Fibroblast of mammary gland (primary cell): ENCODE results near the gene RUNX1.

ENCODE experiments used
- DNase-seq: peaks from one replicate; pipeline ENCODE4 v3.0.0-alpha.2; 2010; ENCODE audit warnings: low read depth
- H3K4me3 ChIP-seq: 2 replicates; pipeline ENCODE4 v1.5.1; 2011; ENCODE audit warnings: low read depth, mild to moderate bottlenecking, low read length, moderate library complexity; ENCODE audit not compliant: control insufficient read depth
- CTCF ChIP-seq: conservative IDR thresholded peaks from 2 replicates; pipeline ENCODE4 v1.5.1; 2011; ENCODE audit warnings: low read depth, low read length, inconsistent platforms; ENCODE audit not compliant: control insufficient read depth, insufficient read depth

The RUNX1 gene

GRCh38 chr21:34935452-34935851 lies 113.7 kb downstream of the RUNX1 start:
- H3K4me3 ChIP-seq: no peak overlapping the region
- TF ChIP-seq CTCF: no peak
- peak; percentile 28 for DNase-seq

- no peak overlapping the region for H3K4me3 ChIP-seq
- TF ChIP-seq CTCF: no peak
- DNase-seq: no peak
Measured at GRCh38 chr21:34934350-34934749, 114.8 kb downstream of the RUNX1 start.

GRCh38 chr21:34933609-34934335 lies 115.3 kb downstream of the RUNX1 start:
- no peak for TF ChIP-seq CTCF
- no peak for DNase-seq
- no peak overlapping the region for H3K4me3 ChIP-seq

- H3K4me3 ChIP-seq: no peak overlapping the region
- TF ChIP-seq CTCF: no peak
- DNase-seq: no peak
Measured at GRCh38 chr21:34932233-34932632, 116.9 kb downstream of the RUNX1 start.

- no peak overlapping the region for H3K4me3 ChIP-seq
- no peak for TF ChIP-seq CTCF
- DNase-seq: peak; percentile 49
Measured at GRCh38 chr21:34930971-34931370, 118.1 kb downstream of the RUNX1 start.

GRCh38 chr21:34928637-34929036 lies 120.5 kb downstream of the RUNX1 start:
- DNase-seq: no peak
- TF ChIP-seq CTCF: no peak
- no peak overlapping the region for H3K4me3 ChIP-seq

- no peak for TF ChIP-seq CTCF
- no peak overlapping the region for H3K4me3 ChIP-seq
- no peak for DNase-seq
Measured at GRCh38 chr21:34927992-34928391, 121.1 kb downstream of the RUNX1 start.
